Activated gamma-delta T cell treated with Interleukin-2 at 50 U/mL for 16 hours (primary cell): ENCODE data around the gene FUOM.
"Not testable (repeated sequence)": the region's sequence is repeated elsewhere in the genome, so short reads cannot be mapped to it uniquely, and the experiment has no call there.

Experiments
- DNase-seq: peaks from one replicate; pipeline ENCODE4 v3.0.0-alpha.2; 2020

The FUOM gene

GRCh38 chr10:133388236-133388972, 30.6 kb upstream of the FUOM start:
- DNase-seq, result no peak

GRCh38 chr10:133386951-133387350, 29.1 kb upstream of the FUOM start:
- not testable (repeated sequence) for DNase-seq

- DNase-seq, result no peak
Observed at GRCh38 chr10:133385214-133385613, 27.4 kb upstream of the FUOM start.

- no peak for DNase-seq
Observed at GRCh38 chr10:133384071-133384470, 26.3 kb upstream of the FUOM start.

- DNase-seq, result no peak
Observed at GRCh38 chr10:133383551-133383950, 25.7 kb upstream of the FUOM start.

- no peak for DNase-seq
Observed at GRCh38 chr10:133381036-133381435, 23.2 kb upstream of the FUOM start.

GRCh38 chr10:133379801-133380666, 22.2 kb upstream of the FUOM start:
- DNase-seq, result no peak

- DNase-seq, result peak; percentile 43
Observed at GRCh38 chr10:133379152-133379800, 21.5 kb upstream of the FUOM start, which contains the start of gene PAOX. PAOX (plus strand) TSS chr10:133379262; CDS start chr10:133379317, 55 bp downstream.

- DNase-seq, result peak; percentile 43
Observed at GRCh38 chr10:133378251-133379096, 20.7 kb upstream of the FUOM start.

GRCh38 chr10:133377818-133378250, 20.0 kb upstream of the FUOM start:
- no peak for DNase-seq

GRCh38 chr10:133377025-133377817, 19.4 kb upstream of the FUOM start:
- DNase-seq, result no peak

GRCh38 chr10:133376183-133376582, 18.4 kb upstream of the FUOM start:
- DNase-seq, result not testable (repeated sequence)

GRCh38 chr10:133375357-133376115, 17.7 kb upstream of the FUOM start:
- no peak for DNase-seq

GRCh38 chr10:133373174-133374090, 15.6 kb upstream of the FUOM start, which contains the start of gene ECHS1:
ECHS1 (minus strand) TSS chr10:133373354; CDS start chr10:133373333, 21 bp downstream.
- DNase-seq, result peak; percentile 92

GRCh38 chr10:133372507-133372906, 14.7 kb upstream of the FUOM start:
- no peak for DNase-seq

GRCh38 chr10:133370030-133370786, 12.4 kb upstream of the FUOM start:
- no peak for DNase-seq

GRCh38 chr10:133368153-133368552, 10.3 kb upstream of the FUOM start:
- DNase-seq, result no peak

- DNase-seq, result not testable (repeated sequence)
Observed at GRCh38 chr10:133367461-133367860, 9.6 kb upstream of the FUOM start.

GRCh38 chr10:133366751-133367150, 8.9 kb upstream of the FUOM start:
- DNase-seq, result no peak
